SU-DHL-6 (cell line): ENCODE measurements around the gene STK11.

Experiments used
- H2AFZ ChIP-seq: fragments of 200-600 bp; sonication (generic); 2 replicates; pipeline ENCODE4 v1.6.1; 2014; ENCODE audit warnings: low read depth, mild to moderate bottlenecking, moderate library complexity, mixed read lengths, antibody characterized with exemption, low read length; ENCODE audit not compliant: severe bottlenecking
- H3F3A ChIP-seq: fragments of 200-600 bp; shearing (Covaris generic); 2 replicates; pipeline ENCODE4 v1.6.0; 2016; ENCODE audit warnings: antibody characterized with exemption, mild to moderate bottlenecking; ENCODE audit not compliant: insufficient read depth
- H3K27ac ChIP-seq: fragments of 200-600 bp; sonication (generic); 2 replicates; pipeline ENCODE4 v1.5.1; 2016; ENCODE audit warnings: low read depth, mild to moderate bottlenecking, low read length, moderate library complexity, mixed read lengths
- H3K27me3 ChIP-seq: fragments of 200-600 bp; sonication (generic), shearing (Covaris generic); 2 replicates; pipeline ENCODE4 v1.6.0; 2014; ENCODE audit warnings: mild to moderate bottlenecking, low read length
- H3K36me3 ChIP-seq: fragments of 200-600 bp; sonication (generic); 2 replicates; pipeline ENCODE4 v1.6.1; 2014; ENCODE audit warnings: mild to moderate bottlenecking, low read length, mixed read lengths
- H3K4me2 ChIP-seq: fragments of 300-600, 200-600 bp; shearing (Covaris generic), sonication (generic); 2 replicates; pipeline ENCODE4 v1.6.0; 2014; ENCODE audit warnings: low read length, low read depth, mild to moderate bottlenecking; ENCODE audit not compliant: poor library complexity, severe bottlenecking
- H3K4me3 ChIP-seq: fragments of 200-600 bp; sonication (generic); 2 replicates; pipeline ENCODE4 v1.5.1; 2014; ENCODE audit warnings: antibody characterized with exemption, low read length, mild to moderate bottlenecking, mixed read lengths; ENCODE audit not compliant: insufficient read depth, poor library complexity, severe bottlenecking
- H3K79me2 ChIP-seq: fragments of 200-600 bp; sonication (generic); 2 replicates; pipeline ENCODE4 v1.6.1; 2014; ENCODE audit warnings: mild to moderate bottlenecking, low read length, moderate library complexity; ENCODE audit not compliant: insufficient read depth
- H3K9ac ChIP-seq: fragments of 200-600 bp; sonication (generic); 2 replicates; pipeline ENCODE4 v1.7.0; 2014; ENCODE audit warnings: mild to moderate bottlenecking, low read length
- H3K9me2 ChIP-seq: fragments of 200-600 bp; sonication (generic); replicated peaks from 2 replicates; pipeline ENCODE4 v1.6.1; 2014; ENCODE audit warnings: low read length; ENCODE audit not compliant: insufficient read depth
- H3K9me3 ChIP-seq: fragments of 200-600 bp; sonication (generic); 2 replicates; pipeline ENCODE4 v1.6.1; 2014; ENCODE audit warnings: low read length, mixed read lengths; ENCODE audit not compliant: insufficient read depth
- H4K20me1 ChIP-seq: fragments of 200-600 bp; sonication (generic); 2 replicates; pipeline ENCODE4 v1.6.1; 2014; ENCODE audit warnings: low read depth, mild to moderate bottlenecking, antibody characterized with exemption, low read length, moderate library complexity, mixed read lengths
- CTCF ChIP-seq: fragments of 200-600 bp; sonication (generic); IDR thresholded peaks from one replicate; pipeline ENCODE4 v1.5.1; 2017; ENCODE audit warnings: antibody characterized with exemption, mild to moderate bottlenecking, low read length, moderate library complexity; ENCODE audit not compliant: insufficient read depth, poor library complexity, severe bottlenecking
- EZH2phosphoT487 ChIP-seq: fragments of 200-600 bp; sonication (generic), shearing (Covaris generic); conservative IDR thresholded peaks from 2 replicates; pipeline ENCODE4 v1.6.1; 2018; ENCODE audit warnings: mild to moderate bottlenecking, antibody characterized with exemption, low read length, moderate library complexity, mixed read lengths

STK11 gene

DNA sequence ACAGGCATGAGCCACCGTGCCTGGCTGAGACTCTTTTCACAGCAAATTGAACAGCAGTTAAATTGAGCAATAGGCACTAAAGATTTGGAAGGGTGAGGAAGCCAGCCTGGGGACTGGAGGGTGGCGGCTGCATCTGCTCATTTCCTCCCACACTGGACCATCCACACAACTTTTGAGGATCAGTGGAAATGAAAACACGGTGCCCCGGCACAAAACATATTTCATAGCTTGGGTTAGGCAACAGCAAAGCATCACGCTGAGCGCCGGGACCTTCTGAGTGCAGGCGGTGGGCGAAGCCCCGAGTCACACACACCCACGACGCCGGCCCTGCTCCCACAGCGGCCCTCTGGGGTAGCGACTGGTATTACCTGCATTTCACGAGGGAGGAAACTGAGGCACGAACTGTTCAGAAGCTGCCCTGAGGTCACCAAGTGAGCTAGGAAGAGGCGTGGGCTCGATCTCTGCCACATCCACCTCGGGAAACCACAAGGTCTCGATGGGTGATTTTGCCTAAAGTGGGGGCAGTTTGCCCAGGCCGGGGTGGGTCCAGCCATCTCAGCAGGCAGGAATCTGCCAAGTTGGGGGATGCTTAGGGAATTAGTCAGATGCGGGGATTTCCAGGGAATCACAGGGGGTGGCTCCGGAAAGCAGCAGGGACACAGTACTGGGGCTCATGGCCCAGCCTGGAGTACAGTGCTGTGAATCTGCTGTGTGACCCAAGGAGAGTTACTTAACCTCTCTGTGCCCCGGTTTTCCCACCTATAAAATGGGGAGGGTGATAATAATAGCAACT is 28.1 kb upstream of the STK11 start:
- H3K27me3 ChIP-seq: no peaks in the 10 kb centered on the region
- no peak overlapping the region for H3K4me2 ChIP-seq
- H3K79me2 ChIP-seq: peaks cover 12% of the 10 kb centered on the region
- no peaks in the 10 kb centered on the region for H3K9me2 ChIP-seq
- no peaks in the 10 kb centered on the region for H4K20me1 ChIP-seq
- no peak overlapping the region for H3K4me3 ChIP-seq
- no peak for TF ChIP-seq EZH2phosphoT487
- no peak for TF ChIP-seq CTCF
- H3K9me3 ChIP-seq: no peaks in the 10 kb centered on the region
- no peak overlapping the region for H3K27ac ChIP-seq
- H3F3A ChIP-seq: 0 out of 2 replicates have a peak, but pooled peaks cover 5% of the 10 kb centered on the region
- no peaks in the 10 kb centered on the region for H3K36me3 ChIP-seq
- H3K9ac ChIP-seq: no peak overlapping the region
- no peak overlapping the region for H2AFZ ChIP-seq

GRCh38 chr19:1181606-1182005 is 24.0 kb upstream of the STK11 start:
- no peak overlapping the region for H3K27ac ChIP-seq
- no peak overlapping the region for H3K4me2 ChIP-seq
- no peak for TF ChIP-seq EZH2phosphoT487
- TF ChIP-seq CTCF: no peak
- H3K27me3 ChIP-seq: no peaks in the 10 kb centered on the region
- H3K9me3 ChIP-seq: no peaks in the 10 kb centered on the region
- H2AFZ ChIP-seq: no peak overlapping the region
- no peaks in the 10 kb centered on the region for H4K20me1 ChIP-seq
- H3K9ac ChIP-seq: no peak overlapping the region
- H3K4me3 ChIP-seq: no peak overlapping the region
- H3K36me3 ChIP-seq: no peaks in the 10 kb centered on the region
- H3K9me2 ChIP-seq: no peaks in the 10 kb centered on the region
- no peaks in the 10 kb centered on the region for H3K79me2 ChIP-seq
- H3F3A ChIP-seq: no peaks in the 10 kb centered on the region

- no peaks in the 10 kb centered on the region for H3K36me3 ChIP-seq
- no peaks in the 10 kb centered on the region for H3K9me3 ChIP-seq
- no peak overlapping the region for H3K9ac ChIP-seq
- H3K4me3 ChIP-seq: no peak overlapping the region
- H3K27me3 ChIP-seq: no peaks in the 10 kb centered on the region
- H3K4me2 ChIP-seq: no peak overlapping the region
- H4K20me1 ChIP-seq: no peaks in the 10 kb centered on the region
- H3K9me2 ChIP-seq: no peaks in the 10 kb centered on the region
- TF ChIP-seq EZH2phosphoT487 (no peak), CTCF (no peak)
- H3K27ac ChIP-seq: no peak overlapping the region
- no peaks in the 10 kb centered on the region for H3K79me2 ChIP-seq
- H3F3A ChIP-seq: no peaks in the 10 kb centered on the region
- H2AFZ ChIP-seq: no peak overlapping the region
Observed at GRCh38 chr19:1182068-1182467, 23.5 kb upstream of the STK11 start.
